DND-41 (cell line): ENCODE results near the gene MYO5A.

Experiments used
- EZH2 ChIP-seq: IDR thresholded peaks from 3 replicates; pipeline ENCODE4 v1.6.1; 2012; ENCODE audit warnings: borderline replicate concordance, low read depth, mild to moderate bottlenecking, moderate library complexity, low read length, inconsistent platforms; ENCODE audit not compliant: severe bottlenecking
- TF ChIP-seq, protein P1 (sequence below): IDR thresholded peaks from 2 replicates; pipeline ENCODE4 v1.5.1; 2012; ENCODE audit warnings: borderline replicate concordance, low read length, moderate library complexity, mild to moderate bottlenecking; ENCODE audit not compliant: poor library complexity, severe bottlenecking; ENCODE audit errors: extremely low read depth

DNA sequence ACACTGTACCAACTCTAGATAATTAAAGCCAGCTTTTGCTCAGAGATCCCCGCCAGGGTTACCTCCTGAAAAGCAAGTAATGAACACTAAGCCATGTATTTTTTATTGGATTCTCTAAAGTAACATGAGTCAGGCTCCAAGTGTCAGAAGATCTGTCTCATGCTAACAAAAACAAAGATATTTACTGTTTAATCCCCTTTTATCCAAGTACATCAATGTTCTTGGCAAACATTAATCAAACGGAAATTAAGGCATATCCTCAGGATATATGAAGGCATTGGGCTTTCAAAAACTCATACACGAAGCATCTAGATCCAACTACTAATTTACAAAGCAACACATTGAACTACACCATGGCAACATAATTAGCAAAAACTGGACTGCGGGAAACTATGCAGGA, 37.2 kb downstream of the MYO5A start:
- TF ChIP-seq EZH2: no peak
- TF ChIP-seq, protein P1, sequence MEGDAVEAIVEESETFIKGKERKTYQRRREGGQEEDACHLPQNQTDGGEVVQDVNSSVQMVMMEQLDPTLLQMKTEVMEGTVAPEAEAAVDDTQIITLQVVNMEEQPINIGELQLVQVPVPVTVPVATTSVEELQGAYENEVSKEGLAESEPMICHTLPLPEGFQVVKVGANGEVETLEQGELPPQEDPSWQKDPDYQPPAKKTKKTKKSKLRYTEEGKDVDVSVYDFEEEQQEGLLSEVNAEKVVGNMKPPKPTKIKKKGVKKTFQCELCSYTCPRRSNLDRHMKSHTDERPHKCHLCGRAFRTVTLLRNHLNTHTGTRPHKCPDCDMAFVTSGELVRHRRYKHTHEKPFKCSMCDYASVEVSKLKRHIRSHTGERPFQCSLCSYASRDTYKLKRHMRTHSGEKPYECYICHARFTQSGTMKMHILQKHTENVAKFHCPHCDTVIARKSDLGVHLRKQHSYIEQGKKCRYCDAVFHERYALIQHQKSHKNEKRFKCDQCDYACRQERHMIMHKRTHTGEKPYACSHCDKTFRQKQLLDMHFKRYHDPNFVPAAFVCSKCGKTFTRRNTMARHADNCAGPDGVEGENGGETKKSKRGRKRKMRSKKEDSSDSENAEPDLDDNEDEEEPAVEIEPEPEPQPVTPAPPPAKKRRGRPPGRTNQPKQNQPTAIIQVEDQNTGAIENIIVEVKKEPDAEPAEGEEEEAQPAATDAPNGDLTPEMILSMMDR: no peak
